ENCODE measurements around the gene TAF13.
"Not testable (repeated sequence)": the region's sequence is repeated elsewhere in the genome, so short reads cannot be mapped to it uniquely, and the experiment has no call there.

The TAF13 gene

DNA sequence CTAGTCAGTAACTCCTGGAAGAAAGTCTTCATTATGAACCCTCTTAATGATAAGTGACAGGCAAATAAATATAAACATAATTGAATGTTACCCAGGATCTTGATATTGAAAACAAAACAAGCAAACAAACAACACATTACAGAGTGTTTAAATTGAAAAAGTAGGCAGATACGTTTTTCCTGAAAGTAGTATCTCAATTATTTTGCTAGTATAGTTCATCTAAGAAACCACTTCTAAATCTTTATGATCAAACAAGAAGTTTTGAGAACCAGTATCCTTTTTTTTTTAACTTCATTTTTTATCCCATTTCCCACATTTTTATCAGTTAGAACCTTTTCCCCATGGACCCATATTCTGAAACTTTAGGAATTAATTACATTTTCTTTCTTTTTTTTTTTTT, 30.2 kb downstream of the TAF13 start:
- DNase-seq, result no peak

DNA sequence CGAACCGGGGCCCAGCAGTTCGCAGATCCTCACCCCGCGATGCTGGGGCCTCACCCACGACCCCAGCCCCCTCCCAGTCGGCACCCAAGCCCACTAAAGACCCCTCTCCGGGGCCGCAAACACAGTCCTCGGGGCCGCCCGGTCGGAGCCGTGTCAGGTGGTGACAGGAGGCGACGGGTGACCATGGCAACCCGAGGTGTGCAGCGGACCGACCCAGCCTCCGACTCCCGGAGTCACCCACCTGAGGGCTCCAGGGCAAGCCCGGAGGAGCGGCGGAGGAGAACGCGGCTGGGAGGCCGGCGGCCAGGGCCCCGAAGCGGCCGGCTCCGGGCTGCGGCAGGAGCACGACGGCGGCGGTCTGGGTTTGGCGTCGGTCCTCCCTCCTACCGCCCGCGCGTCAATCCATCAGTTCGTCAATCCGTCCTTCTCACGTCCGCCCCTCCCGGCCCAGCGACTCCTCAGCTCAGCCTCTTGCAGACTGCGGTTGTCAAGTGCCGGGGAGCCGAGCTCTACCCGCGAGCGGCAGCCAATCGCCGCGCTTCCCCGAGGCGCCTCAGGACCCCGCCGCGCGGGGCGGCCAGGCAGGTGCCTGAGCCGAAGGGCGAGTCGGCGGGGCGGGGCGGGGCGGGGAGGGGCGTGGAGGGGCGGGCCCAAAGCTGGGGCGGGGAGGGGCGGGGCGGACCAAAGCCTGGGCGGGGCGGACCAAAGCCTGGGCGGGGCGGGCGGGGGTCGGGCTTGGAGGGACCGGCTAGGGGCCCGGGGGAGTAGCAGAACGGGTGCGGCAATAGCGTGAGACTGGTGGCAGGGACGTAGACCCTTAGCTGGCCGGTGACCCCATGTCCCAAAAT, 34.0 kb downstream of the TAF13 start, which contains the start of gene WDR47:
Gene WDR47, minus strand, starts transcription at position 482 of the 848 bp plus-strand sequence. CDS start 18,590 bp downstream, outside the sequence.
- peak; percentile 86 to 88 for DNase-seq

DNA sequence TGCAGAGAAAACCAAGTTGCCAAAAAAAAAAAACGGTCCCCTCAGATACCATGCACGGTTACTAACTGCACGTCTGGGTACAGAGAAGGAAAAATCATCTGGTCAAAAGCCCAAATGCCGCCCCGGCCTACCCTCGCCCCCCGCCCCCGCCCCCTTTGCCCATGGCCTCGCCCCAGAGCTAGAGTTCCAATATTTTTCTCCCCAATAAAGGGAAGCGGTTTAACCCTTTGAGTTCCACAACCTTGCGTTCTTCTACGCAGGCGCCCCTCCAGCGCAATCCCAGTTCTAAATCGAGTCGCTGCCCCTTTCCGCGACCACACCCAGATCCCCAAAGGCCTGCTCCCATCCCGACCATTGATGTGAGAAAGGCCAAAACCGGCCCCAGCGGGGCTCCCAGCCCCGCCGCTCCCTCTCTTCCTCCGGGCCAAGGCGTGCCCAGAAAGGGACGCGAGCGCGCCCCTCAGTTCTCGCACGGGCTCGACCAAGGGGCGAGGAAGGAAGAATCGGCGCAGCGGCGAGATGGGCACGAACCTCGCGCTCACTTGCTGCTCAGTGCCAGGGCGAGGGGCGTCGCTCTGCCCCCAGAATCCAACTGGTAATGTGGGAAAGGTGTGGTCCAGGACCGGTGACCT, 34.7 kb downstream of the TAF13 start:
- DNase-seq, result no peak

DNA sequence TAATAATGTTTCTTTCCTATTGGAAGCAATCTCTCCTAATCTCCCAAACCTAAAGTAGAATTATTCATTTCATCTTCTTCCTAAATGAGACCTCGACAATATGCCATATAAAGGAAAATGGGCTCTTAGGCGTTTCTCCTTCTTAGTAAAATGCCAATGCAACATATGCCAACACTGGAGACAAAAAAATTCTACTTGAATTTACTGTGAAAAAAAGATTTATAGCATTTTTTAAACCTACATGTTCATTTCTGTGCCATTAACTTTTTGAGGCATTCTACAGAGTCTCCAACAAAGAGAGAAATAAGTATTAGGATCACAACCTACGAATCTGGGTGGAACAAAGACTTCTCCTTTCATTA, 35.2 kb downstream of the TAF13 start:
- DNase-seq, result no peak

DNA sequence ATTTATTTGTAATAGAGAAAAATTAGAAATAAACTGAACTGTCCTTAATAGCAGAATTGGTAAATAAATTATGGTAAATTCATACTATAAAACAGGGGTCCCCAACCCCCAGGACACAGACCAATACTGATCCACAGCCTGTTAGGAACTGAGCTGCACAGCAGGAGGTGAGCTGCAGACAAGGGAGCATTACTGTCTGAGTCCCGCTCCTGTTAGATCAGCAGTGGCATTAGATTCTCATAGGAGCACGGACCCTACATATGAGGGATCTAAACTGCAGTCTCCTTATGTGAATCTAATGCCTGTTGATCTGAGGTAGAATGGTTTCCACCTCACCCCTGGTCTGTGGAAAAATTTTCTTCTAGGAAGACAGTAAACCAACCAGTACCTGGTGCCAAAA, 41.4 kb downstream of the TAF13 start:
- DNase-seq, result no peak

DNA sequence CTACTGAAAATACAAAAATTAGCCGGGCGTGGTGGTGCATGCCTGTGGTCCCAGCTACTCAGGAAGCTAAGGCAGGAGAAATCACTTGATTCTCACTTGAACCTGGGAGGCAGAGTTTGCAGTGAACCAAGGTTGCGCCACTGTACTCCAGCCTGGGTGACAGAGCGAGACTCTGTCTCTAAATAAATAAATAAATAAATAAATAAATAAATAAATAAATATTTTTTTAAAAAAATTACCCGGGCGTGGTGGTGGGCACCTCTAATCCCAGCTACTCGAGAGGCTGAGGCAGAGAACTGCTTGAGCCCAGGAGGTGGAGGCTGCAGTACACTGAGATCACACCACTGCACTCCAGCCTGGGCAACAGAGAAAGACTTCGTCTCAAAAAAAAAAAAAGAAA, 46.3 kb downstream of the TAF13 start:
- DNase-seq, result not testable (repeated sequence)

DNA sequence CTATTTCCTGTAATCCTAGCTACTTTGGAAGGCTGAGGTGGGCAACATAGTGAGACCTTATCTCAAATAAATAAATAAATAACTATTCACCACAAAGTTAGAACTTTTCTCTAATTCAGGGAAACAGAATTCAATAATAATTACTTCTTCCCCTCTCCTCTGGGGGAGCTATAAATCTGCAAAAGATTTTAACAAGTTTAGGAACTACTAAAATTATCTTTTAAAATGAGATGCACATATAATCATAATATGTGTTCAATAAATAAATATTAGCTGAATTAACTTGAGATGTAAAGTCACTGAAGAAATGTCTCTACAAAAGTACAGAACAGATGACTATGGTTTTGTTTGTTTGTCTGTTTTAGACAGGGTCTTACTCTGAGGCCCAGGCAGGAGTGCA, 48.0 kb downstream of the TAF13 start:
- DNase-seq, result no peak

DNA sequence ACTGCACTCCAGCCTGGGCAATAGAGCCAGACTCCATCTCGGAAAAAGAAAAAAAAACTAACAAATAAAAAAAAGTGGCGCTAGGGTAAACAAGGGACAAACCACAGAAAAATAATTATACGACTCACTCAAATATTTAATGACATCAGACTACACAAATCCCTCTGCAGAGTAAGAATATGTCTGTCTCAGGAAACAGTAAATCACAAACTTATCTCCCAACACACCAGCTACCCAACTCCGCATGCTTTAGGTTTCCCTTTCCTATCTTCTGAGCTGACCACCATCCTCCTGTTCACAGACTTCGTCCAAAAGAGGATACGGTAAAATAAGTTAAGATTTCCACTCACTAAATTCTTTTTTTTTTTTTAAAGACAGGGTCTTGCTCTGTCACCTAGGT, 50.1 kb downstream of the TAF13 start:
- no peak for DNase-seq

DNA sequence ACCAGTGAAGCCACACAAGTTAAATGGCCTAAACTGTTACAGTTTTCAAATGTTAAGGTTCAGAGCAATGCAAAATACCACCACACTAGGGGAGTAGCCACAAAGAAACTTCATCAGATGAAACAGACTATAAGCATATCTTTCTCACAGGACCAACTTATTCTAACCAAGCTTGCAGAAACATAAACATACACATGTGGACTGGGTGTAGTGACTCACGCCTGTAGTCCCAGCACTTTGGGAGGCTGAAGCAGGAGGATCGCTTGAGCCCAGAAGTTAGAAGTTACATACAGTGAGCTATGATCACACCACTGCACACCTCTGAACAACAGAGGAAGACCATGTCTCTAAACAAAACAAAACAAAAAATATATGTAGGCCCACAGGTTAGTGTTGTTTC, 51.2 kb downstream of the TAF13 start:
- DNase-seq, result no peak

DNA sequence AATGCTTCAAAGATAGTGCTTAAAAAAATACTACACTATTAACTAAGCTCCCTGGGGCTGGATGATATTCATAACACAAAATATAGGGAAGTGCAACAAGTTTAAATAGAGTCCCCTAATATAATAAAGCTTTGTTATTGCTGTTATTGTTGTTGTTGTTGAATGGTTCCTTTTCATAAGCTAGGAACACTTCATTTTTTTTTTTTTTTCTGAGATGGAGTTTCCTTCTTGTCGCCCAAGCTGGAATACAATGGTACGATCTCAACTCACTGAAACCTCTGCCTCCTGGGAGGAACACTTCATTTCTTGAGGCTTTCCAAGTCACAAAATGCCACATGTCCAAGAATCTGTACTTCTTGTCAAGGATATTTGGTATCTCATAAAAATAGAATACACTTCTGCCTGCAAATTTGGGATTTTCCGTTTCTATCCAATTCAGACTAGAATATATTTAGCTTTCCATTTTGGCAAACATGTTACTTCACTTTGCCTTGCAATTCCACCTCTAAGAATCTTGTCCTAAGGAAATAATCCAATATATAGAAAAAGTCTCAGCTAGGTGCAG, 55.0 kb downstream of the TAF13 start:
- no peak for DNase-seq

DNA sequence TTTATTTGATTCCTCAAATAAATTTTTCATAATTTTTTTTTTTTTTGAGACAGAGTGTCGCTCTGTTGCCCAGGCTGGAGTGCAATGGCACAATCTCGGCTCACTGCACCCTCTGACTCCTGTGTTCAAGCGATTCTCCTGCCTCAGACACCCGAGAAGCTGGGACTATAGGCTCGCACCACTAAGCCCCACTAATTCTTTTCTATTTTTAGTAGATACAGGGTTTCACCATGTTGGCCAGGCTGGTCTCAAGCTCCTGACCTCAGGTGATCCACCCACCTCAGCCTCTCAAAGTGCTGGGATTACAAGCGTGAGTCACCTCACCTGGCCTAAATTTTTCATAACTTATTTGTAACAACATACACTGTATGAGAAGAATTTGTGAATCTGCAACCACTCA, 58.1 kb downstream of the TAF13 start:
- DNase-seq, result not testable (repeated sequence)

DNA sequence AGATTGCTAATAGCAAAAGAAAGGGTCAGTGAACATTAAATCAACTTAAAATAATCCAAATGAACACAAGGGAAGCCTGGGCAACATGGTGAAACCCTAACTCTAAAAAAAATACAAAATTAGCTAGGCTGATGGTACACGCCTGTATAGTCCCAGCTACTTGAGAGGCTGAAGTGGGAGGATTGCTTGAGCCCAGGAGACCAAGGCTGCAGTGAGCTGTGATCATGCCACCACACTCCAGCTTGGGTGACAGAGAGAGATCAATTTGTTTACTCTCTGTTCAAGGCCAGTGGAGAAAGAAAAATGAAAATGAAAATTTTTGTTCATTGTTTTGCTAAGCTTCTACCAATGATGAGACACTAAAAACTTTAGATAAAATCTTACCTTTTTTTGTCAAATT, 58.7 kb downstream of the TAF13 start:
- no peak for DNase-seq

All from NCI-H1930 (cell line).